Suppressor macrophage (primary cell): Measurements from ENCODE around the gene FBXL5.

ENCODE experiments used
- DNase-seq, 4 experiments: peaks; one replicate each; pipeline ENCODE4 v3.0.0-alpha.2; 2020 to 2022

Gene FBXL5

DNA sequence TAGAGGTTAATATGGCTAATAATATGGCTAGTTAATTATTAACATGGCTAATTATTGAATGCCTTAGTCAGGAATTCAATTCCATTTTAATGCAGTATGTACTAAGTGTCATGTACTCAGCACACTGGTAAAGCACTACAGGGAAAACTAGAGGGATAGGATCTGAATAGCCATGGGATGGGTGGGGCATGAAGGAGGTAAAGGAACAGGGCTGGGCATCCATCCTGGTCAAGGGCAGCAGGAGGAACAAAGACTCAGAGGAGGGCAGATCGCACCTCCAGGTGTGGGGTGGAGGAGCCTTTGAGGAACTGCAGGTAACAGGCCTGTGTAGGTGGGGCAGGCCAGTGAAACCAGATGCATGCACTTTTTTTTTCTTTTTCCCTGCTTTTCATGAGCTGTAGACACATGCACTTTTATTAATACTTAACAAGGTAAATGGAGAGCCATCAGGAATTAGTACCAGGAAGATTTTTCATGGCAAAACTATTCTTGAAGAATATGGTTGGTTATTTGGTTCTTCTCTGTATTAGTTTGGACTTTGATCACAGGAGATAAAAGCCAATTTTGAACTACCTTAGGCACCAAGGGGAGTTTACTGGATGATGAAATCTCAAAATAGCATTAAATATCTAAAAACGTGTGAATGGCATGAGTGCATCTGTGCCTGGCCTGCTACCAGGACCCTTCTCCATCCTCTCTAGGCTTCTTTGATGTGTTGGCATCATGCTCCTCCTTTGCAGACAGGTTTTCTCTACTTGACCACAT lies 97.2 kb downstream of the FBXL5 start:
- no peak for DNase-seq

DNA sequence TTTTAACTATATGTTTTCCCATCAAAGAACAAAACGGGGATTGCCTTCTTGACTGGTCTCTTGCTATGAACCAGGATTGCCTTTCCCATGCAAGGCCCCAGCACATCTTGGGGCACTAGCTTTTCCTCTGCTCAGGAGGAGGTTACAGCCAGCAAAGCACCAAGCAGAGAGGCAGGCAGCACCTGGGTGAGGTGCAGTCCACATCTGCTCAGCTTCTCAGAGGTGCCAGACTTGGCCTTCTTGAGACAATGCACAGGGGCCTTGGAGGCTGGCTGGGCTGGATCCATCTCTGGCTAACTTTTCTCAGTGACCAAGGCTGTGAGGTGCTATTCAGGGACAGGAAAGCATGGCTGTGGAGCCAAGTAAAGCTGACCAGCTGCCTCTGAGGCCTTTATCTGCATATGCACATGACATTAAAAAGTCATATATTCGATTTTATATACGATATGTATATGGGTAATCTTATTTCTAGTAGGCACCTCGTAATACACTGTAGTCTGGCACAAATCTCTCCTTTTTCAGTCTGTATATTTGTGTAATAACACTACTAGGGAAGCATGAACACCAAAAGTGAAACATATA lies 98.6 kb downstream of the FBXL5 start:
- DNase-seq: no peak
